CD4-positive, alpha-beta memory T cell (primary cell): ENCODE results near the gene ZNF423. TPM values are rescaled to one million over a fixed set of nuclear protein-coding genes. Genes with fewer than 3 reads are reported as not detected.

Source experiments
- CTCF ChIA-PET: fragments of 350-600 bp; sonication (Branson Sonifier 250); formaldehyde crosslinking; loops from one replicate; lab custom pipeline; 2021; ENCODE audit warnings: inconsistent platforms; ENCODE audit not compliant: partially characterized antibody; lab: Charles Lee
- POLR2A ChIA-PET: fragments of 350-600 bp; sonication (Branson Sonifier 250); formaldehyde crosslinking; loops from one replicate; lab custom pipeline; 2021; ENCODE audit not compliant: partially characterized antibody; lab: Charles Lee
- DNase-seq, 5 donors: peaks; one replicate each; pipeline versions ENCODE4 v3.0.0 to v3.0.0-alpha.2; 2020 to 2022; ENCODE audit warnings: mixed read lengths in 1 of 5
- H3K27ac ChIP-seq: one replicate; pipeline ENCODE4 v1.7.0; 2013; ENCODE audit warnings: low read depth, low read length
- H3K27me3 ChIP-seq: 2 replicates; pipeline ENCODE4 v1.7.0; 2013; ENCODE audit warnings: mild to moderate bottlenecking, low read length, moderate library complexity; ENCODE audit not compliant: insufficient read depth
- H3K36me3 ChIP-seq: 2 replicates; pipeline ENCODE4 v1.7.0; 2013; ENCODE audit warnings: mild to moderate bottlenecking, low read length, moderate library complexity; ENCODE audit not compliant: insufficient read depth
- H3K4me1 ChIP-seq: 2 replicates; pipeline ENCODE4 v1.7.0; 2013; ENCODE audit warnings: mild to moderate bottlenecking, low read length, moderate library complexity; ENCODE audit not compliant: insufficient read depth
- H3K4me3 ChIP-seq, 2 donors: one replicate each; pipeline ENCODE4 v1.7.0; 2013; ENCODE audit warnings: low read length in 2 of 2, mild to moderate bottlenecking in 1 of 2
- H3K9me3 ChIP-seq, 2 donors: one replicate each; pipeline ENCODE4 v1.7.0; 2013; ENCODE audit warnings: low read length in 2 of 2, control low read depth in 1 of 2; ENCODE audit not compliant: control insufficient read depth in 1 of 2
- H3K27ac Mint-ChIP-seq, 7 donors: one replicate each; pipeline ENCODE4 v1.8.0; 2020 to 2021; ENCODE audit warnings: mixed read lengths in 7 of 7, mild to moderate bottlenecking in 6 of 7, inconsistent platforms in 3 of 7, moderate library complexity in 3 of 7
- H3K27me3 Mint-ChIP-seq, 2 donors: one replicate each; pipeline ENCODE4 v1.8.0; 2020 to 2021; ENCODE audit warnings: mixed read lengths in 2 of 2
- H3K36me3 Mint-ChIP-seq, 2 donors: one replicate each; pipeline ENCODE4 v1.8.0; 2020 to 2021; ENCODE audit warnings: mixed read lengths in 2 of 2, inconsistent platforms in 1 of 2, mild to moderate bottlenecking in 1 of 2
- H3K4me1 Mint-ChIP-seq, 4 donors: one replicate each; pipeline ENCODE4 v1.8.0; 2020 to 2021; ENCODE audit warnings: mixed read lengths in 4 of 4, mild to moderate bottlenecking in 1 of 4
- H3K4me3 Mint-ChIP-seq, 8 donors: one replicate each; pipeline ENCODE4 v1.8.0; 2020 to 2021; ENCODE audit warnings: mixed read lengths in 8 of 8, mild to moderate bottlenecking in 7 of 8, moderate library complexity in 6 of 8, inconsistent platforms in 3 of 8
- H3K9me3 Mint-ChIP-seq, 8 donors: one replicate each; pipeline ENCODE4 v1.8.0; 2020 to 2021; ENCODE audit warnings: mixed read lengths in 8 of 8, mild to moderate bottlenecking in 5 of 8, inconsistent platforms in 3 of 8, moderate library complexity in 1 of 8
- intact Hi-C: fragments of 100-400 bp; cut with micrococcal nuclease; formaldehyde crosslinking; loops from one replicate; pipeline ENCODE4 v1.15.1; 2023
- polyA plus RNA-seq, 2 donors: library from polyadenylated mRNA; unstranded; fragments of 300-500 nt; fragmentation: Illumina TruSeq; gene quantifications; one replicate each; pipeline ENCODE4 v1.2.3, GENCODE V29; 2021
- total RNA-seq, 2 experiments: library from RNA; stranded (reverse); gene quantifications; one replicate each; pipeline ENCODE4 v1.2.3, GENCODE V29; 2021

The ZNF423 gene
- total and polyA plus RNA-seq, 4 experiments from 2014 or later = not detected

DNA sequence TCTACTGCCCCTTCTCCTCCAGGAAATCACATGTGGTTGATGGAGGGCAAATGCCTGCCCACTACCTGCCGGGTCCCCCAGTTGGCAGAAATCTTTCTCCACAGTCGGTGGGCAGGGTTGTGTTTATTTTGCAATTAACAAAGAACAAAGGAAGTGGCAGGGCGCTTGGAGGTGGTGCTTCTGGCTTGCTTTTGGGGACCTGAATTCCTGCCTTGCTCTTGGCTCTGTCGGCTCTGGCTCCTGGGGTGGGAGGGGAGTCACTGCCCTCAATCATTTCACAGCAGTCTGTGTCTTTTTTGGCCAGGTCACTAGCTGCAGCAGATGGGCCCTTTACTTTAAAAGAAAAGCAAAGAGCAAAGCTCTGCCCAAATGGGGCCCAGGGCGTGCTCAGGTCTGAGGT lies 413.1 kb downstream of the ZNF423 start:
- intact Hi-C loops = loop anchor here (10.0 kb wide), 1 partner anchor 412 kb away; the partner anchor contains the start of gene ZNF423
- no peak for DNase-seq
- ChIA-PET CTCF (no interaction called here), POLR2A (no interaction called here)
- Mint-ChIP-seq H3K9me3 (no peaks in the 10 kb centered on the region), H3K27me3 (no peaks in the 10 kb centered on the region), H3K27ac (peak overlapping the region in 6 of 7 donors; percentile 13 to 89 (median 82)), H3K4me3 (peak overlapping the region in 3 of 8 donors; percentile 21 to 60 (median 36)), H3K4me1 (peaks cover 11 to 31% (median 18%) of the 10 kb centered on the region in 4 donors), H3K36me3 (no peaks in the 10 kb centered on the region)
- Histone ChIP-seq H3K27me3 (no peaks in the 10 kb centered on the region), H3K27ac (no peak overlapping the region), H3K36me3 (no peaks in the 10 kb centered on the region), H3K9me3 (no peaks in the 10 kb centered on the region), H3K4me1 (peaks cover 19% of the 10 kb centered on the region), H3K4me3 (no peak overlapping the region)

DNA sequence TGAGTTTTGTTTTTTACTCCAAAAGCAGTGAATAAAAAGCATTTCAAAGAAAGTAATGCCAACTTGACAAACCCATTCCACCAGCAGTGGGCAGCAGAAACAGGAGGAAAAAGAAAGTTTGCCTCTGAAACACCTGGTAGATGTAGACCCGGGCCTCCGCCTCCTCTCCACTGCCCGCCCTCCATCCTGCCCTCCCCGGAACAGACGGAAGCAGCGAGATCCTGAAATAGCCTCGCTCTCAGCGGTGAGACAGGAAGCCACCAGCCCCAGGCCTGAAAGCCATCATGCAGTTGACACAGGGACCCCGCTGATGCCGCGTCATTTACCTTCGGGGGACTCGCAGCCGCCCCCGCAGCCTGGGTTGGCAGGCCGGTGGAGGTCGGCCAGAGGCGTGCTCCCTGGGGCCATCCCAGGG lies 414.5 kb downstream of the ZNF423 start:
- H3K4me3 ChIP-seq = peak overlapping the region in 1 of 2 donors; percentile 40
- H3K36me3 ChIP-seq = no peaks in the 10 kb centered on the region
- H3K9me3 Mint-ChIP-seq = no peaks in the 10 kb centered on the region
- intact Hi-C loops = loop anchor here (1.0 to 10.0 kb wide), 4 partner anchors 22 to 413 kb away; partner anchors contain the start of gene ZNF423
- no peaks in the 10 kb centered on the region for H3K27me3 Mint-ChIP-seq
- no peak overlapping the region for H3K27ac ChIP-seq
- peak; percentile 72 to 77 (median 74) for DNase-seq
- peak overlapping the region; percentile 53 to 88 (median 69) for H3K27ac Mint-ChIP-seq
- no peaks in the 10 kb centered on the region for H3K9me3 ChIP-seq
- CTCF ChIA-PET = no interaction called here
- no peaks in the 10 kb centered on the region for H3K27me3 ChIP-seq
- peaks cover 11 to 31% (median 18%) of the 10 kb centered on the region in 4 donors for H3K4me1 Mint-ChIP-seq
- peaks cover 19% of the 10 kb centered on the region for H3K4me1 ChIP-seq
- POLR2A ChIA-PET = no interaction called here
- peak overlapping the region; percentile 59 to 83 (median 68) for H3K4me3 Mint-ChIP-seq
- no peaks in the 10 kb centered on the region for H3K36me3 Mint-ChIP-seq

DNA sequence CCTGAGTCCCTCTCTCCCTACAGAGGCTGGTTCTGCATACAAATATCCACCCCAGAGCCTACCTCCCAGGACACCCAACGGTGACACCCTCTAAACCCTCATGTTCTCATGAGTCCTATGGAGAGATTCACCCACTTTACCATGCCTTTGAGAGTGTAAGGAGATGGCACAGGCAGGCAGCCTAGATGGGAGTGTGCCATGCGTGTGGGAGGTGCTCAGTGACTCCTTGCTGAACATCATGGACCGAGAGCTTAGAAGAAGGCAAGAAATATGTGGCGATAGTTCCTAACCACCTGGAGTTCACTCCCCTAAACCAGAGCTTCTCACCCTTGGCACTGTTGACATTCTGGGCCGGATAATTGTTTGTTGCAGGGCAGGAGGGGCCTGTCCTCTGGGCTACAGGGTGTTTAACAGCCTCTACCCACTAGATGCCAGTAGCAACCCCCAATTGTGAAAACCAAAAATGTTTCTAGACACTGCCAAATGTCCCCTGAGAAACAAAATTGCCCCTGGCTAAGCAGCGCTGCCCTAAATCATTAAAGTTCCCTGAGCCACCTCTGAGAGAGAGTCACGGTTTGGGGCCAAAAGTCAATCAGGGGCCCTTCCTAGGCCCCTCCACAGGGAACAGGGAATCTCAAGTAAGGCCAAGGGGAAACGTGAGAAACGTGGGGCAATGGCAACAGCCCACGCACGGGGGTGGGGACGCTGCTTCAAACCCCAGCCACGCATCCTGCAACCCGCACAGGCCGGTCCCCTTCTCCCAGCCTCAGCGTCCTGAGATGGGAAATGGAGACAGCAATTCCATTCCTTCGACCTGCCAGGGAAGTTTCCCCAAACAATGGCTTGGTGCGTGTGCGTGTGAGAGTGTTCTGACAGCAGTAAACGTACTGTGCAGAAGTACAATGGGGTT lies 415.5 kb downstream of the ZNF423 start:
- intact Hi-C loops = loop anchor here (1.0 to 10.0 kb wide), 4 partner anchors 23 to 414 kb away; partner anchors contain the start of gene ZNF423
- Mint-ChIP-seq H3K27ac (peak overlapping the region; percentile 8 to 72 (median 66)), H3K4me1 (peaks cover 11 to 31% (median 17%) of the 10 kb centered on the region in 4 donors), H3K4me3 (peak overlapping the region in 3 of 8 donors; percentile 22 to 71 (median 30)), H3K9me3 (no peaks in the 10 kb centered on the region), H3K27me3 (no peaks in the 10 kb centered on the region), H3K36me3 (no peaks in the 10 kb centered on the region)
- no peak for DNase-seq
- POLR2A ChIA-PET = no interaction called here
- Histone ChIP-seq H3K4me3 (no peak overlapping the region), H3K27ac (no peak overlapping the region), H3K27me3 (no peaks in the 10 kb centered on the region), H3K36me3 (no peaks in the 10 kb centered on the region), H3K4me1 (peaks cover 19% of the 10 kb centered on the region), H3K9me3 (no peaks in the 10 kb centered on the region)
- CTCF ChIA-PET = interaction anchor here (2.0 kb wide), 1 partner anchor 152 kb away, joined by 8 read pairs; no protein-coding TSS in a partner anchor

DNA sequence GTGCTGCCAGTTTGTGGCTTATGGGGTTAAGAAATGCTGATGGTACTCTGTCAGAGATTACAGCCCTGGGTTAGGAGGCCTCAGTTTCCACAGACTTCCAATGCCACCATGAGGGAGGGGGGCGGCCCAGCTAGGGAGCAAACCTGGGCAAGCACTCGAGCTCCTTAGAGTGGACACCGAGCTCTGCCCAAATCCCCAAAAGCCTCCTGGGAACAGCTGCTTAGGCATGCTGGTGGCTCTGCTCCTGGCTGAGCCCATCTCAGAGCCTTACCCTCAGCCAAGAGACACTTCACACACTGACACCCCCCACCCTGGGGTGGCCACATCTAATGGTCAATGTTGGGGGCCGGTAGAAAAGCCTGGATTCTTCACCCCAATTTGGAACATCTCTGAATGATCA lies 416.2 kb downstream of the ZNF423 start:
- H3K4me3 ChIP-seq = no peak overlapping the region
- H3K27me3 Mint-ChIP-seq = no peaks in the 10 kb centered on the region
- no peak overlapping the region for H3K4me3 Mint-ChIP-seq
- H3K4me1 Mint-ChIP-seq = peaks cover 11 to 31% (median 17%) of the 10 kb centered on the region in 4 donors
- H3K9me3 ChIP-seq = no peaks in the 10 kb centered on the region
- peaks cover 19% of the 10 kb centered on the region for H3K4me1 ChIP-seq
- H3K27ac ChIP-seq = no peak overlapping the region
- intact Hi-C loops = loop anchor here (10.0 kb wide), 1 partner anchor 415 kb away; the partner anchor contains the start of gene ZNF423
- peak overlapping the region in 2 of 7 donors; percentile 29 to 37 for H3K27ac Mint-ChIP-seq
- no peaks in the 10 kb centered on the region for H3K27me3 ChIP-seq
- ChIA-PET CTCF (interaction anchor here (2.0 kb wide), 1 partner anchor 153 kb away, joined by 8 read pairs; no protein-coding TSS in a partner anchor), POLR2A (no interaction called here)
- H3K36me3 Mint-ChIP-seq = no peaks in the 10 kb centered on the region
- no peak for DNase-seq
- H3K9me3 Mint-ChIP-seq = no peaks in the 10 kb centered on the region
- no peaks in the 10 kb centered on the region for H3K36me3 ChIP-seq

DNA sequence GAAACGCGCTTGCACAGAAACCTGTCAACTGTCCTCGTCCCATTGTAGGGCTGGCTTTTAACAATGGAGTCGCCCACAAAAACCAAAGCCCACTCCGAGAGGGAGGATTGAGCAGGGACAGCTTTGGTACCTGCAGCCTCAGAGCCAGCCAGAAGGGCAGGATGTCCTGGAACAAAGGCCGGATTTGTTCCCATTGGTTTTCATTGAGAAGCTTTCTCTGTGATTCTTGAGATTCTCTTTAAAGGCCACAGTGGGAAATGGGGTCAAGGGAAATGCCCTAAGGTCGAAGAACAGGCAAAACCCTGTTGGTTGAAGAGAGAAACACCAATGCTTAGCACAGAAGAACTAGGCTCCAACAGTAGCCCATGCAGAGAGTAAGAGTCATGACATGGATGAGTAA lies 416.9 kb downstream of the ZNF423 start:
- no peak for DNase-seq
- H3K4me3 ChIP-seq = no peak overlapping the region
- H3K4me1 Mint-ChIP-seq = peaks cover 11 to 27% (median 17%) of the 10 kb centered on the region in 4 donors
- no peak overlapping the region for H3K27ac ChIP-seq
- H3K36me3 ChIP-seq = no peaks in the 10 kb centered on the region
- POLR2A ChIA-PET = no interaction called here
- peaks cover 19% of the 10 kb centered on the region for H3K4me1 ChIP-seq
- H3K27me3 ChIP-seq = no peaks in the 10 kb centered on the region
- H3K9me3 Mint-ChIP-seq = no peaks in the 10 kb centered on the region
- no peak overlapping the region for H3K4me3 Mint-ChIP-seq
- CTCF ChIA-PET = interaction anchor here (2.0 kb wide), 1 partner anchor 154 kb away, joined by 8 read pairs; no protein-coding TSS in a partner anchor
- no peaks in the 10 kb centered on the region for H3K36me3 Mint-ChIP-seq
- no peaks in the 10 kb centered on the region for H3K9me3 ChIP-seq
- no peaks in the 10 kb centered on the region for H3K27me3 Mint-ChIP-seq
- H3K27ac Mint-ChIP-seq = no peak overlapping the region
- intact Hi-C loops = no loop called here

Other genes with a start within 250 kb of the ZNF423 start
- 10 to 100 TPM; 34.2 to 40.8 TPM for gene CNEP1R1, start 169.1 kb upstream of the ZNF423 start, total RNA-seq
- 10 to 100 TPM; 19.2 to 21.0 TPM for gene CNEP1R1, start 169.1 kb upstream of the ZNF423 start, polyA plus RNA-seq
- 10 to 100 TPM; 20.5 to 25.6 TPM for gene HEATR3, start 209.9 kb upstream of the ZNF423 start, total RNA-seq
- gene HEATR3, start 209.9 kb upstream of the ZNF423 start, polyA plus RNA-seq = 1 to 10 TPM; 3.2 to 5.7 TPM